ENCODE results near the gene PLEKHF1. TPM values are rescaled to one million over a fixed set of nuclear protein-coding genes. Genes with fewer than 3 reads are reported as not detected.
"Not testable (repeated sequence)": the region's sequence is repeated elsewhere in the genome, so short reads cannot be mapped to it uniquely, and the experiment has no call there.

The PLEKHF1 gene
- total RNA-seq, 4 donors from 2014 or later: 7.4 to 35.9 (median 19.7) TPM

DNA sequence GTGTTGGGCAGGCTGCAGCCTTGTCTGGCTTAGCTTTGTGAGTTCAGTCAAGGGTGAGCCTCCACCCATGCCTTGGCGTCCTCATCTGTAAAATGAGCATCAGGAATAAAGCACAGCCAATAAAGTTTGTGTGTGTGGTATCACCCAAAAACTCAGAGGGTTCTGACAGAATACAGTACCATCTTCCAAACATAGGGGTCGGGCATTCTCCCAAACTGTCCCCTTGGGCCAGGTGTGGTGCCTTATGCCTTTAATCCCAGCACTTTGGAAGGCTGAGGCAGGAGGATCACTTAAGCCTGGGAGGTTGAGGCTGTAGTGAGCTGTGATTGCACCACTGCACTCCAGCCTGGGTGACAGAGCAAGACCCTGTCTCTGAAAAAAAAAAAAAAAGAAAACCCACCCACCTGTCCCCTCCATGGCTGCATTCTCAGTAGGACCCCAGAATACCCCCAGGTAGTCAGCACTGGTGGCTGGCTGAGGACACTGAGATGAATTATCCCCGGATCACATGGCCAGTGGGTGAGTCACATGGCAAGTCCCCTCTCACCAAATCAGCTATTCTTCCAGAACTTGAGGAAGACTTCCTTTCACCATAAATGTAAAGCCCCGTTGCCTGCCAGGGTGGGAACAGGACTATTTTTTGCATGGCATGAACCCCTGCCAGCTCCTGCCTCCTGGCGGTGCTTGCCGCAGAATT, 40.6 kb upstream of the PLEKHF1 start:
- TF ChIP-seq, protein P1, sequence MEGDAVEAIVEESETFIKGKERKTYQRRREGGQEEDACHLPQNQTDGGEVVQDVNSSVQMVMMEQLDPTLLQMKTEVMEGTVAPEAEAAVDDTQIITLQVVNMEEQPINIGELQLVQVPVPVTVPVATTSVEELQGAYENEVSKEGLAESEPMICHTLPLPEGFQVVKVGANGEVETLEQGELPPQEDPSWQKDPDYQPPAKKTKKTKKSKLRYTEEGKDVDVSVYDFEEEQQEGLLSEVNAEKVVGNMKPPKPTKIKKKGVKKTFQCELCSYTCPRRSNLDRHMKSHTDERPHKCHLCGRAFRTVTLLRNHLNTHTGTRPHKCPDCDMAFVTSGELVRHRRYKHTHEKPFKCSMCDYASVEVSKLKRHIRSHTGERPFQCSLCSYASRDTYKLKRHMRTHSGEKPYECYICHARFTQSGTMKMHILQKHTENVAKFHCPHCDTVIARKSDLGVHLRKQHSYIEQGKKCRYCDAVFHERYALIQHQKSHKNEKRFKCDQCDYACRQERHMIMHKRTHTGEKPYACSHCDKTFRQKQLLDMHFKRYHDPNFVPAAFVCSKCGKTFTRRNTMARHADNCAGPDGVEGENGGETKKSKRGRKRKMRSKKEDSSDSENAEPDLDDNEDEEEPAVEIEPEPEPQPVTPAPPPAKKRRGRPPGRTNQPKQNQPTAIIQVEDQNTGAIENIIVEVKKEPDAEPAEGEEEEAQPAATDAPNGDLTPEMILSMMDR (IDR thresholded peaks at IDR 0.05): no peak
- TF ChIP-seq POLR2A (IDR thresholded peaks at IDR 0.05): no peak

DNA sequence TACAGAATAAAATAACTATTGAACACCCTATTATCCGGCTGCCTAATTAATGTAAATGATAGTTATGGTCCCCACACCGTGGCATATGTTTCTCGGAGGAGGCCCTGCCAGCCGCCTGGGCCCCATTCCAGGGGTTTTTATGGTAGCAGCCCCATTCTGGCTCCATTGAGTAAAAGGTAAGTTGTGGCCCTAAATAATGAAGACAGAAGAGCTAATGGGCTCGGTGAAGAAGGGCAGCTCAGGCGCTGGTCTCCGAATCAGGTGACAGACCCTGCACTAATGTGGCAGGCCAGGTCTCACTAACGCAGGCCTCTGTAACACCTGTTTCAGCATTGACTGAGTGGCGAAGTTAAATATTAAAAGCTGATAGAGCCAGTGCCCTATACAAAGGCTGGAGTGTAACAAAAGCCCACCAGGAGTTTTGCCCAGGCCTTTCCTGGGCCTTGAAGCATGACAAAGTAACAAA, 40.0 kb upstream of the PLEKHF1 start:
- Histone ChIP-seq H3K4me3 (no peak overlapping the region), H3K9me3 (no peaks in the 10 kb centered on the region)
- intact Hi-C loops (cut with DNase I; ENCODE audit: low total_unique reads): no loop called here

More for the DNA sequence above, 40.6 kb upstream of the PLEKHF1 start:
- H3K36me3 ChIP-seq: no peaks in the 10 kb centered on the region
- no peak for DNase-seq
- H3K4me1 ChIP-seq: no peaks in the 10 kb centered on the region
- intact Hi-C loops (cut with DNase I; ENCODE audit: low total_unique reads): no loop called here
- H3K9me3 ChIP-seq: no peaks in the 10 kb centered on the region
- no peak overlapping the region for H3K27ac ChIP-seq
- H3K27me3 ChIP-seq: no peaks in the 10 kb centered on the region
- H3K4me3 ChIP-seq: no peak overlapping the region

DNA sequence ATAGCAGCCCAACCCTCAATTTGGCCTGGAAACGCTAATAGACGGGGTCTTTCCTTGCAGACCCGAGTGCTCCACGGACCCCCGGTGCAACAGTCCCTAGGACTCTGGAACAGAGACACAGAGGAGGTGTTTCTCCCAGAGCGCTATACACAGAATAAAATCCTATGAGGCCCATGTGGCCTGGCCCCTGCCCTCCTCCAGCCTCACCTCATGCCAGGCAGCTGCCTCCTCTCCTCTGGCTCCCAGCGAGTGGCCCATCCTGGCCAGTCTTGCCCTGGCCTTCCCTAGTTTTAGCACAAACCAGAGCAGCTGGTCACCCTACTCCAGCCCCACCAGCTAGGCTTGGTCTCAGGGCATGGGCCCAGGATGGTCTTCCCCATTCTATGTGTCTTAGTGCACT, 38.9 kb upstream of the PLEKHF1 start:
- Histone ChIP-seq H3K27ac (no peak overlapping the region), H3K27me3 (no peaks in the 10 kb centered on the region), H3K36me3 (no peaks in the 10 kb centered on the region), H3K4me3 (no peak overlapping the region), H3K4me1 (no peaks in the 10 kb centered on the region), H3K9me3 (no peaks in the 10 kb centered on the region)
- no peak for DNase-seq
- intact Hi-C loops (cut with DNase I; ENCODE audit: low total_unique reads): no loop called here
- TF ChIP-seq, protein P1 (IDR thresholded peaks at IDR 0.05): no peak
- TF ChIP-seq POLR2A (IDR thresholded peaks at IDR 0.05): no peak

More for the DNA sequence above, 40.0 kb upstream of the PLEKHF1 start:
- Histone ChIP-seq H3K36me3 (no peaks in the 10 kb centered on the region), H3K4me1 (no peaks in the 10 kb centered on the region), H3K27me3 (no peaks in the 10 kb centered on the region), H3K27ac (no peak overlapping the region)
- DNase-seq: no peak
- TF ChIP-seq POLR2A (IDR thresholded peaks at IDR 0.05): no peak
- TF ChIP-seq, protein P1 (IDR thresholded peaks at IDR 0.05): no peak

DNA sequence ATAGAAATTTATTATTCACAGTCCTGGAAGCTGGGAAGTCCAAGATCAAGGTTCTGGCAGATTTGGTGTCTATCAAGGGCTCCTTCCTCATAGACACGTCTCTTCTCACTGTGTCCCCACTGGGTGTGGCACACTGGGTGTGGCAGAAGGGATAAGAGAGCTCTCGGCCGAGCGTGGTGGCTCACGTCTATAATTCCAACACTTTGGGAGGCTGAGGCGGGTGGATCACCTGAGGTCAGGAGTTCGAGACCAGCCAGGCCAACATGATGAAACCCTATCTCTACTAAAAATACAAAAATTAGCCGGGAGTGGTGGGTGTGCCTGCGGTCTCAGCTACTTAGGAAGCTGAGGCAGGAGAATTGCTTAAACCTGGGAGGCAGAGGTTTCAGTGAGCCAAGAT, 38.4 kb upstream of the PLEKHF1 start:
- not testable (repeated sequence) for H3K27me3 ChIP-seq, H3K36me3 ChIP-seq

DNA sequence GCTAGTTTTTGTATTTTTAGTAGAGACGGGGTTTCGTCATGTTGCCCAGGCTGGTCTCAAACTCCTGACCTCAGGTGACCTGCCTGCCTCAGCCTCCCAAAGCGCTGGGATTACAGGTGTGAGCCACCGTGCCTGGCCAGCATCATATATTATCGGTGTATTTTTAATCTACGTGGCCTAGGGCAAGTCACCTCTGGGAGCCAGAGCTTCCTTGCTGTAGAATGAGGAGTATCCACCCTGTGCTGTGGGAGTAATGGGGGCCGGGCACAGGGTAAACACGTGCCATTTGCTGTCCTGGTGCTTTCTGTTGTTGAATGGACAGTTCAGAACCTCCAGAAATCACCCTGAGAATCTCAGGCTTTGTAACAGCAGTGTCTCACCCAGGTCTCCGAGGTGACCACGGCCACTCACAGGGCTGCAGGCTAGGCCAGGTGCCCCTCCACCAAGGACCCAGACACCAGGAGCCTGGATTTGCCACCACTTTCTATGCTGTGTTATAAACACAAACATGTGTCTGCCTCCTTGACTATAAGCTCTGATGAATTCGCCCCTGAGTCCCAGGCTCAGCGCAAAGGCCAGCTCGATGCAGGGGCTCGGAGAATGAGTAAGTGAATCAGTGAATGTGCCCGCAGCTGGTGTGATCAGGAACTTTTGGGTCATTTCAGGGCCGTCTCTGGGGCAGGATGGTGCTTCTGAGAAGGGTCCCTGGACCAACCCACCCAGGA, 36.4 kb upstream of the PLEKHF1 start:
- Histone ChIP-seq H3K9me3 (no peaks in the 10 kb centered on the region), H3K27ac (no peak overlapping the region), H3K4me1 (no peaks in the 10 kb centered on the region), H3K36me3 (no peaks in the 10 kb centered on the region), H3K27me3 (no peaks in the 10 kb centered on the region), H3K4me3 (no peak overlapping the region)
- TF ChIP-seq POLR2A (IDR thresholded peaks at IDR 0.05): no peak
- TF ChIP-seq, protein P1 (IDR thresholded peaks at IDR 0.05): no peak
- intact Hi-C loops (cut with DNase I; ENCODE audit: low total_unique reads): no loop called here
- DNase-seq: no peak

More for the DNA sequence above, 38.4 kb upstream of the PLEKHF1 start:
- H3K4me3 ChIP-seq; intact Hi-C loops (cut with DNase I; ENCODE audit: low total_unique reads); DNase-seq; H3K9me3 ChIP-seq; H3K4me1 ChIP-seq; H3K27ac ChIP-seq: not testable (repeated sequence)
